SU-DHL-6 (cell line): ENCODE results near the gene CRAMP1.
"Not testable (repeated sequence)": the region's sequence is repeated elsewhere in the genome, so short reads cannot be mapped to it uniquely, and the experiment has no call there.

Source experiments
- H2AFZ ChIP-seq: fragments of 200-600 bp; sonication (generic); 2 replicates; pipeline ENCODE4 v1.6.1; 2014; ENCODE audit warnings: low read depth, mild to moderate bottlenecking, moderate library complexity, mixed read lengths, antibody characterized with exemption, low read length; ENCODE audit not compliant: severe bottlenecking
- H3F3A ChIP-seq: fragments of 200-600 bp; shearing (Covaris generic); 2 replicates; pipeline ENCODE4 v1.6.0; 2016; ENCODE audit warnings: antibody characterized with exemption, mild to moderate bottlenecking; ENCODE audit not compliant: insufficient read depth
- H3K27ac ChIP-seq: fragments of 200-600 bp; sonication (generic); 2 replicates; pipeline ENCODE4 v1.5.1; 2016; ENCODE audit warnings: low read depth, mild to moderate bottlenecking, low read length, moderate library complexity, mixed read lengths
- H3K27me3 ChIP-seq: fragments of 200-600 bp; sonication (generic), shearing (Covaris generic); 2 replicates; pipeline ENCODE4 v1.6.0; 2014; ENCODE audit warnings: mild to moderate bottlenecking, low read length
- H3K36me3 ChIP-seq: fragments of 200-600 bp; sonication (generic); 2 replicates; pipeline ENCODE4 v1.6.1; 2014; ENCODE audit warnings: mild to moderate bottlenecking, low read length, mixed read lengths
- H3K4me2 ChIP-seq: fragments of 300-600, 200-600 bp; shearing (Covaris generic), sonication (generic); 2 replicates; pipeline ENCODE4 v1.6.0; 2014; ENCODE audit warnings: low read length, low read depth, mild to moderate bottlenecking; ENCODE audit not compliant: poor library complexity, severe bottlenecking
- H3K4me3 ChIP-seq: fragments of 200-600 bp; sonication (generic); 2 replicates; pipeline ENCODE4 v1.5.1; 2014; ENCODE audit warnings: antibody characterized with exemption, low read length, mild to moderate bottlenecking, mixed read lengths; ENCODE audit not compliant: insufficient read depth, poor library complexity, severe bottlenecking
- H3K79me2 ChIP-seq: fragments of 200-600 bp; sonication (generic); 2 replicates; pipeline ENCODE4 v1.6.1; 2014; ENCODE audit warnings: mild to moderate bottlenecking, low read length, moderate library complexity; ENCODE audit not compliant: insufficient read depth
- H3K9ac ChIP-seq: fragments of 200-600 bp; sonication (generic); 2 replicates; pipeline ENCODE4 v1.7.0; 2014; ENCODE audit warnings: mild to moderate bottlenecking, low read length
- H3K9me2 ChIP-seq: fragments of 200-600 bp; sonication (generic); replicated peaks from 2 replicates; pipeline ENCODE4 v1.6.1; 2014; ENCODE audit warnings: low read length; ENCODE audit not compliant: insufficient read depth
- H3K9me3 ChIP-seq: fragments of 200-600 bp; sonication (generic); 2 replicates; pipeline ENCODE4 v1.6.1; 2014; ENCODE audit warnings: low read length, mixed read lengths; ENCODE audit not compliant: insufficient read depth
- H4K20me1 ChIP-seq: fragments of 200-600 bp; sonication (generic); 2 replicates; pipeline ENCODE4 v1.6.1; 2014; ENCODE audit warnings: low read depth, mild to moderate bottlenecking, antibody characterized with exemption, low read length, moderate library complexity, mixed read lengths
- CTCF ChIP-seq: fragments of 200-600 bp; sonication (generic); IDR thresholded peaks from one replicate; pipeline ENCODE4 v1.5.1; 2017; ENCODE audit warnings: antibody characterized with exemption, mild to moderate bottlenecking, low read length, moderate library complexity; ENCODE audit not compliant: insufficient read depth, poor library complexity, severe bottlenecking
- EZH2phosphoT487 ChIP-seq: fragments of 200-600 bp; sonication (generic), shearing (Covaris generic); conservative IDR thresholded peaks from 2 replicates; pipeline ENCODE4 v1.6.1; 2018; ENCODE audit warnings: mild to moderate bottlenecking, antibody characterized with exemption, low read length, moderate library complexity, mixed read lengths

CRAMP1 gene

DNA sequence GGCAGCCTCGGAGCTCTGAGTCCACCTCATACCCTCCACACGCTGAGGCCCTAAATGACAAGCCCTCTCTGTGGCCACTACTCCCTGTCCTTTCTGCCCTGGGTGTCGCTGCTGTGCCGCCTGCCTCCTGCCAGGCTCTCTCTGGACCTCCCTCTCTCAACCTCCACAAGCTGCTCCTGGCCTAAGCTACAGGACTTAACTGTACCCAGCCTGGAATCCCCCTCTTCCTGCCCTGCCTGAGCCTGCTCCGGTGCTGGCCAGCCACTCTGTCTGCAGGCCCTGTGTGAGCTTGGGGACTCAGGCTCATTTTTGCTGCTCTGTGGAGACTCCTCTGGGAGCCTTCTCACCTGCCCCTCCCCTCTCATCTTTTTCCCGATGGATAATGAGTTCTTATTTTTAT is 21.8 kb upstream of the CRAMP1 start:
- no peaks in the 10 kb centered on the region for H3K9me3 ChIP-seq
- no peaks in the 10 kb centered on the region for H4K20me1 ChIP-seq
- TF ChIP-seq EZH2phosphoT487, result no peak
- no peak overlapping the region for H3K9ac ChIP-seq
- H3F3A ChIP-seq, result no peaks in the 10 kb centered on the region
- no peak overlapping the region for H3K27ac ChIP-seq
- H3K4me3 ChIP-seq, result no peak overlapping the region
- no peaks in the 10 kb centered on the region for H3K27me3 ChIP-seq
- no peaks in the 10 kb centered on the region for H3K79me2 ChIP-seq
- H2AFZ ChIP-seq, result no peak overlapping the region
- H3K36me3 ChIP-seq, result no peaks in the 10 kb centered on the region
- H3K9me2 ChIP-seq, result no peaks in the 10 kb centered on the region
- no peak overlapping the region for H3K4me2 ChIP-seq

GRCh38 chr16:1590930-1591705 is 21.0 kb upstream of the CRAMP1 start:
- H3K9me2 ChIP-seq, result no peaks in the 10 kb centered on the region
- no peak overlapping the region for H2AFZ ChIP-seq
- no peak overlapping the region for H3K4me2 ChIP-seq
- H3K4me3 ChIP-seq, result no peak overlapping the region
- no peaks in the 10 kb centered on the region for H3K79me2 ChIP-seq
- H4K20me1 ChIP-seq, result no peaks in the 10 kb centered on the region
- H3K9ac ChIP-seq, result no peak overlapping the region
- TF ChIP-seq EZH2phosphoT487, result no peak
- TF ChIP-seq CTCF, result no peak
- no peaks in the 10 kb centered on the region for H3K36me3 ChIP-seq
- H3K9me3 ChIP-seq, result no peaks in the 10 kb centered on the region
- H3K27ac ChIP-seq, result no peak overlapping the region
- H3F3A ChIP-seq, result no peaks in the 10 kb centered on the region
- no peaks in the 10 kb centered on the region for H3K27me3 ChIP-seq

- Histone ChIP-seq H3K9me2 (no peaks in the 10 kb centered on the region), H3K4me2 (no peak overlapping the region), H4K20me1 (no peaks in the 10 kb centered on the region), H3K79me2 (no peaks in the 10 kb centered on the region), H3K27me3 (no peaks in the 10 kb centered on the region), H3K4me3 (no peak overlapping the region), H3K36me3 (no peaks in the 10 kb centered on the region), H2AFZ (no peak overlapping the region), H3F3A (no peaks in the 10 kb centered on the region), H3K9me3 (no peaks in the 10 kb centered on the region), H3K9ac (no peak overlapping the region), H3K27ac (no peak overlapping the region)
- TF ChIP-seq EZH2phosphoT487 (no peak), CTCF (no peak)
These were observed 19.7 kb upstream of the CRAMP1 start for GRCh38 chr16:1592446-1592845.

DNA sequence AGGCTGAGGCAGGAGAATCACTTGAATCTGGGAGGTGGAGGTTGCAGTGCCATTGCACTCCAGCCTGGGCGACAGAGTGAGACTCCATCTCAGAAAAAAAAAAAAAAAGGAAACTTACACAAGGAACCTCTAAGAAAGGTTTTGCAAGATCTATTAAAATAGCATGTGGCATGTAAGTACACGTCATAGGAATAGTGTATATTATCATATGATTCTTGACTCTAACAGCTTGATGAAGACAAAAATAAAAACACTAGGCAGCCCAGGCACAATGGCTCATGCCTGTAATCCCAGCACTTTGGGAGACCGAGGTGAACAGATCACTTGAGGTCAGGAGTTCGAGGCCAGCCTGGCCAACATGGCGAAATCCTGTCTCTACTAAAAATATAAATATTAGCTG is 16.6 kb upstream of the CRAMP1 start:
- not testable (repeated sequence) for H3K4me3 ChIP-seq, H4K20me1 ChIP-seq, H3K9me2 ChIP-seq, H3K27me3 ChIP-seq, H3K4me2 ChIP-seq, H3F3A ChIP-seq, H3K9me3 ChIP-seq, H2AFZ ChIP-seq, H3K36me3 ChIP-seq, H3K9ac ChIP-seq, H3K79me2 ChIP-seq, H3K27ac ChIP-seq
